Measurements from ENCODE around the gene NAV2.

The NAV2 gene

DNA sequence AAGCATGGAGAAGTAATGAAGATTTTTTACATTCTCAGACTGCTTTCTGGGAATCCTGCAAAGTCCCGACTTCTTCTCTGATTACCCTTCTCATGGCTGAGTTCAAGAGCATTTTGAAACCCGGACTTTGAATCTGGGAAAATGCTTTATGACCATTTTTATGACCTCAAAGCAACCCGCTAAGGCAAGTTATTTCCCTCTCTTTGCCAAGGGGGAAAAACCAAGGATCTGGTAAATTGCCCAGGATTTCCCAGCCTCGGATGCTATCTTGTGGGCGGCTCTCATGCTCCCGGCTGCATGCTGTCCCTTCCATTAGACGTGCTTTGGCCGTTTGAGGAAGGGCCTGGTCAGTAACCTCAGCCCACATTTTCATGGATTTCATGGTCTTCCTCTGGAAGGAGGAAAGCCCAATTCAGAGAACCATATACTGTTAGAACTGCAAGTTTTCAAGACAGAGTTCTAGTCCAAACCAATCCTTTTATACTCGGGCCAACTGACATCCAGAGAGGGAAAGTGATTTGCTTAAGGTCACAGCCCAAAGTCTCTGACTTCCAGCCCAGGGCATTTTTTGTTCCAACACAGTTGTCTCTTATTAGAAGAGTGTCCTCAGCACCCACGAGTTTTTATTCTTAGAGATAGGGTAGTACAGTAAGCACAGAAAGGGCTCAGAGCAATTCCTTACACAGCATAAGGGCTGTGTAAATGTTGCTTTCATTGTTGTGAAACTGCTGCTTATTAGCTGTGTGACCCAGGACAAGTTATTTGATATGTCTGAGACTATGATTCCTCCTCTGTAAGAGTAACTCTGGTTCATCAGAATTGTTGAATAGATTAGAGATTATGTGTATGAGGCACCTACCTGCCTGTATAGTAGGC, 77.4 kb downstream of the NAV2 start:
- H3K9ac ChIP-seq (ENCODE audit: low read depth in 1 of 2, low read length in 2 of 2): no peak overlapping the region
- H3K27me3 ChIP-seq (ENCODE audit: control insufficient read depth in 2 of 2, insufficient read depth in 2 of 2, low read length in 2 of 2): no peaks in the 10 kb centered on the region
- H3K27ac ChIP-seq (ENCODE audit: low read depth in 2 of 2, low read length in 2 of 2): peak overlapping the region; percentile 57 to 76
- no peaks in the 10 kb centered on the region for H3K36me3 ChIP-seq (ENCODE audit: control insufficient read depth in 2 of 2, insufficient read depth in 2 of 2, low read length in 2 of 2)
- H3K4me3 ChIP-seq (ENCODE audit: low read length in 2 of 2): peak overlapping the region in 1 of 2 donors; percentile 3
- H3K4me1 ChIP-seq (ENCODE audit: control insufficient read depth in 2 of 2, insufficient read depth in 2 of 2, low read length in 2 of 2): peaks cover 27 to 28% of the 10 kb centered on the region in 2 donors
- no peaks in the 10 kb centered on the region for H3K9me3 ChIP-seq (ENCODE audit: control insufficient read depth in 2 of 2, low read length in 2 of 2)

DNA sequence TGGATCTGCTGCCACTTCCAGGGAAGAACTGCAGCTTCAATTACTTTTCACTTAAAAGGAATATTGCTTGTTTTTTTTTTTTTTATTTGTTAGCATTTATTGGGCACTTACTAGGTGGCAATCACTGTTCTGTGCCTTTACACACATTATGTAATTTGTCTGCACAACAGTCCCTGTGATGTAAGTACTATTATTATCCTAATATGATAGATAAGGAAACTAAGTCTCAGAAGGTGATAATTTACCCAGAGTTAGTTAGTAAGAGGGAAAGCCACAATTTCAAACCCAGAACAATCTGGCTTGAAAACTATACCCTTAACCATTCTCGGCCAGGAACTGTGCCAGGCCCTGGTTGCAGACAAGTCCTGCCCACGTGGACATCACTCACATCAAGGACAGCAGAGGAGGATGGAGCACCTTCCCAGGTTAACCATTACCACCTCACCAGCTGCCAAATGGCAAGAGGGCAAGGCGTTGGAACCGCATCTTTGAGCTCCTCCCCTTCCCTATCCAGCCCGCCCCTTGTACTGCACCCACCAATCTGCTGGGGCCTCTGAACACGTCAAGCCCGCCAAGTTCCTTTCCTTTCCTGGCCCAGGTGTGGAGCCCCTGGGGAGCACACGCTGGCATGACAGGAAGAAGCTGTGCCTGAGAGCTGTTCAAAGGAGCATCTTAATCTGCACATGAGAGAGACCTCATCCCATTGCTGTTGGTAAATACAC, 78.4 kb downstream of the NAV2 start:
- Histone ChIP-seq H3K4me3 (ENCODE audit: low read length in 2 of 2) (peak overlapping the region; percentile 27 to 45), H3K36me3 (ENCODE audit: control insufficient read depth in 2 of 2, insufficient read depth in 2 of 2, low read length in 2 of 2) (no peaks in the 10 kb centered on the region), H3K27ac (ENCODE audit: low read depth in 2 of 2, low read length in 2 of 2) (peak overlapping the region; percentile 75 to 76), H3K9me3 (ENCODE audit: control insufficient read depth in 2 of 2, low read length in 2 of 2) (no peaks in the 10 kb centered on the region), H3K9ac (ENCODE audit: low read depth in 1 of 2, low read length in 2 of 2) (peak overlapping the region; percentile 47 to 53), H3K4me1 (ENCODE audit: control insufficient read depth in 2 of 2, insufficient read depth in 2 of 2, low read length in 2 of 2) (peaks cover 27 to 28% of the 10 kb centered on the region in 2 donors), H3K27me3 (ENCODE audit: control insufficient read depth in 2 of 2, insufficient read depth in 2 of 2, low read length in 2 of 2) (no peaks in the 10 kb centered on the region)

DNA sequence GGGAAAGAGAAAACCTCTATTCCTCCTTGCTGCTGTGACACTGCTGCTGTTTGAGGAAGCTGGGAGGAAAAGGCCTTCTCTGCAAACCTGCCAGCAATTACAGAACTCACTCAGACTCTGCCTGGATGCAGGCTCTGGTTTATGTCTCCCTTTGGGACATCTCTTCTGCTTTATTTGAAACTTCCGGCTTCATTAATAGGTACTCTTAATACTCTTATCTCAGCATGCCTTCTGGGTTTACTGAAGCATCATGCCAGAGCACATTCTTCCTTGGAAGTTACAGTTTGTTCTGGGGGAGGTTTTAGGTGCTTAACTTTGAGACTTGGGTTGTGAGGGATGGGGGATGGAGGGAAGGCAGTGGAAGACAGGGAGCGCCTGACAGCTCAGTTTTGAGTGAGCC, 79.9 kb downstream of the NAV2 start:
- H3K4me3 ChIP-seq (ENCODE audit: low read length in 2 of 2): no peak overlapping the region
- H3K9ac ChIP-seq (ENCODE audit: low read depth in 1 of 2, low read length in 2 of 2): no peak overlapping the region
- H3K4me1 ChIP-seq (ENCODE audit: control insufficient read depth in 2 of 2, insufficient read depth in 2 of 2, low read length in 2 of 2): peaks cover 23 to 28% of the 10 kb centered on the region in 2 donors
- no peaks in the 10 kb centered on the region for H3K36me3 ChIP-seq (ENCODE audit: control insufficient read depth in 2 of 2, insufficient read depth in 2 of 2, low read length in 2 of 2)
- no peaks in the 10 kb centered on the region for H3K9me3 ChIP-seq (ENCODE audit: control insufficient read depth in 2 of 2, low read length in 2 of 2)
- no peaks in the 10 kb centered on the region for H3K27me3 ChIP-seq (ENCODE audit: control insufficient read depth in 2 of 2, insufficient read depth in 2 of 2, low read length in 2 of 2)
- H3K27ac ChIP-seq (ENCODE audit: low read depth in 2 of 2, low read length in 2 of 2): peak overlapping the region in 1 of 2 donors; percentile 9

DNA sequence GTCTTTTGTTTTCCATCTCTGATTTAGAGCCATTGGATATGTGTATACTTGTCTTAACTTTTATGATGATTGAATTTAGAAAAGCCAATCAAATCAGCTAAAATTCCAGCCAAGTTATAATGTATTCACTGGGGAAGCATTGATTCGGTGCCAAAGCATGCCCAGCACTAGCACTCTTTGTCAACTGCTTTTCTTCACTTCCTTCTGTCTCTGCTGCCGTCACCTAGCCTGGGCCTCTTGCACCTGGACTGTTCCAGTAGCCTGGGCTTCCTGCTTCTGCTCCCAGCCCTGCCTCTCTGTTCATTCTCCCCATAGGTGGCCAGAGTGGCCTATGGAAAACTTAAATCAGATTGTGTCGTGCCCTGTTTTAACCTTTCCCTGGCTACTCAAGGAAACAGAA, 80.7 kb downstream of the NAV2 start:
- Histone ChIP-seq H3K9me3 (ENCODE audit: control insufficient read depth in 2 of 2, low read length in 2 of 2) (no peaks in the 10 kb centered on the region), H3K4me3 (ENCODE audit: low read length in 2 of 2) (no peak overlapping the region), H3K27me3 (ENCODE audit: control insufficient read depth in 2 of 2, insufficient read depth in 2 of 2, low read length in 2 of 2) (no peaks in the 10 kb centered on the region), H3K9ac (ENCODE audit: low read depth in 1 of 2, low read length in 2 of 2) (no peak overlapping the region), H3K4me1 (ENCODE audit: control insufficient read depth in 2 of 2, insufficient read depth in 2 of 2, low read length in 2 of 2) (peaks cover 23 to 28% of the 10 kb centered on the region in 2 donors), H3K27ac (ENCODE audit: low read depth in 2 of 2, low read length in 2 of 2) (peak overlapping the region; percentile 24 to 63), H3K36me3 (ENCODE audit: control insufficient read depth in 2 of 2, insufficient read depth in 2 of 2, low read length in 2 of 2) (no peaks in the 10 kb centered on the region)

DNA sequence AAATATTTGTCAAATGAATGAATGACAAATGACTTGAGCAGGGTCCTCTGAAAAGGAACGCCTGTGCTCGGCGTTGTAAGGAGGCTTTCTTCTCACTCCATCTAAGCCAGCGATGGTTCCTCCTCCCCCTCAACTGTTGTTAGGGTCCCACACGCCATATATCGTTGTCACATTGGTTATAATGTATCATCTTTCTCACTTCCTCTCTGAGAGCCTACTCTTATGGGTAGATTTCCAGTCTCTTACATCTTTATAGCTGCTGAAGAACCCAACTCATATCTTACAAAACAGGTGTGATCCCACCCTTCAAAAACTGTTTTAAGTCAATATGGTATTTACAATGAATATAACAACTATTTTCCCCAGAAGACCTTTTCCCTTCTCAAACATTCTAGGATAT, 81.5 kb downstream of the NAV2 start:
- H3K36me3 ChIP-seq (ENCODE audit: control insufficient read depth in 2 of 2, insufficient read depth in 2 of 2, low read length in 2 of 2): no peaks in the 10 kb centered on the region
- H3K27me3 ChIP-seq (ENCODE audit: control insufficient read depth in 2 of 2, insufficient read depth in 2 of 2, low read length in 2 of 2): no peaks in the 10 kb centered on the region
- H3K9me3 ChIP-seq (ENCODE audit: control insufficient read depth in 2 of 2, low read length in 2 of 2): no peaks in the 10 kb centered on the region
- H3K4me3 ChIP-seq (ENCODE audit: low read length in 2 of 2): no peak overlapping the region
- no peak overlapping the region for H3K27ac ChIP-seq (ENCODE audit: low read depth in 2 of 2, low read length in 2 of 2)
- H3K9ac ChIP-seq (ENCODE audit: low read depth in 1 of 2, low read length in 2 of 2): no peak overlapping the region
- H3K4me1 ChIP-seq (ENCODE audit: control insufficient read depth in 2 of 2, insufficient read depth in 2 of 2, low read length in 2 of 2): peaks cover 20 to 28% of the 10 kb centered on the region in 2 donors

DNA sequence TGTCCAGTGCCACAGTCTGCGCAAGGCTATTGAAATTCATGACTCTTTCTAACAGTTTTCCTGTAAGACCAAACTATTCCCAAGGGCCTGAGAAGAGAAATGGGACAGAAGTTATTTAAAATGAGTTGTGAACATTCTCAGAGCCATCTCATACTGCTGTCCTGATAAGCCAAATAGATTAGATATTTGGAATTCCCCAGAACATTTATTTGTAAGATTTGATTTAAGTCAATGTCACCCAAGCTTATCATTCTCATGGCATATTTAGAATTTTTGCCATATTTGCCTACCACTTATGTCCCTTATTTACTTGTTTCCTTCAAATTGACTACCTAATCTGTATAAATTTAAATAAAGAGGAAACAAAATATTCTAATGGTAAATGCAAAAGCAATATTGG, 82.4 kb downstream of the NAV2 start:
- H3K36me3 ChIP-seq (ENCODE audit: control insufficient read depth in 2 of 2, insufficient read depth in 2 of 2, low read length in 2 of 2): no peaks in the 10 kb centered on the region
- no peaks in the 10 kb centered on the region for H3K9me3 ChIP-seq (ENCODE audit: control insufficient read depth in 2 of 2, low read length in 2 of 2)
- no peak overlapping the region for H3K27ac ChIP-seq (ENCODE audit: low read depth in 2 of 2, low read length in 2 of 2)
- no peak overlapping the region for H3K9ac ChIP-seq (ENCODE audit: low read depth in 1 of 2, low read length in 2 of 2)
- peaks cover 13 to 25% of the 10 kb centered on the region in 2 donors for H3K4me1 ChIP-seq (ENCODE audit: control insufficient read depth in 2 of 2, insufficient read depth in 2 of 2, low read length in 2 of 2)
- no peak overlapping the region for H3K4me3 ChIP-seq (ENCODE audit: low read length in 2 of 2)
- no peaks in the 10 kb centered on the region for H3K27me3 ChIP-seq (ENCODE audit: control insufficient read depth in 2 of 2, insufficient read depth in 2 of 2, low read length in 2 of 2)

DNA sequence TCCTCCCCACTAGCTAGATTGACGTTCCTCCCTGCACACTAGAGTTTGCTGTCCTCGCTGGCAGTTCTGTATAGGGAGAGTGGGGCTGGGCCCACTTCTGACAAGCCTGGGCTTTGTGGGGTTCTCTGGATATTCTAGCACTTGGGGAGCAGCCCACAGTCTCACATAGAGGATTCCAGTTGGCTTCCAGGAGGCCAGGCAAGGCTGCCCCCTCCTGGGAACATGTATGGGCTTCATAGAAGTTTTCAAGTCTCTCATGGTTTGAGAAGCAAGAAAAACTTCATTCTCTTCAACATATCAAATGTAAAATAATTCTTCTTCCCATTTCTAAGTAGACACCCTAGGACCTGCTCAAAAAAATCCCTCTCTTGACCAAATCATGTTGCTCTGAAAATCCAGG, 87.5 kb downstream of the NAV2 start:
- Histone ChIP-seq H3K4me1 (ENCODE audit: control insufficient read depth in 2 of 2, insufficient read depth in 2 of 2, low read length in 2 of 2) (peaks cover 12 to 19% of the 10 kb centered on the region in 2 donors), H3K27ac (ENCODE audit: low read depth in 2 of 2, low read length in 2 of 2) (no peak overlapping the region), H3K27me3 (ENCODE audit: control insufficient read depth in 2 of 2, insufficient read depth in 2 of 2, low read length in 2 of 2) (no peaks in the 10 kb centered on the region), H3K9me3 (ENCODE audit: control insufficient read depth in 2 of 2, low read length in 2 of 2) (no peaks in the 10 kb centered on the region), H3K4me3 (ENCODE audit: low read length in 2 of 2) (no peak overlapping the region), H3K9ac (ENCODE audit: low read depth in 1 of 2, low read length in 2 of 2) (no peak overlapping the region), H3K36me3 (ENCODE audit: control insufficient read depth in 2 of 2, insufficient read depth in 2 of 2, low read length in 2 of 2) (no peaks in the 10 kb centered on the region)

DNA sequence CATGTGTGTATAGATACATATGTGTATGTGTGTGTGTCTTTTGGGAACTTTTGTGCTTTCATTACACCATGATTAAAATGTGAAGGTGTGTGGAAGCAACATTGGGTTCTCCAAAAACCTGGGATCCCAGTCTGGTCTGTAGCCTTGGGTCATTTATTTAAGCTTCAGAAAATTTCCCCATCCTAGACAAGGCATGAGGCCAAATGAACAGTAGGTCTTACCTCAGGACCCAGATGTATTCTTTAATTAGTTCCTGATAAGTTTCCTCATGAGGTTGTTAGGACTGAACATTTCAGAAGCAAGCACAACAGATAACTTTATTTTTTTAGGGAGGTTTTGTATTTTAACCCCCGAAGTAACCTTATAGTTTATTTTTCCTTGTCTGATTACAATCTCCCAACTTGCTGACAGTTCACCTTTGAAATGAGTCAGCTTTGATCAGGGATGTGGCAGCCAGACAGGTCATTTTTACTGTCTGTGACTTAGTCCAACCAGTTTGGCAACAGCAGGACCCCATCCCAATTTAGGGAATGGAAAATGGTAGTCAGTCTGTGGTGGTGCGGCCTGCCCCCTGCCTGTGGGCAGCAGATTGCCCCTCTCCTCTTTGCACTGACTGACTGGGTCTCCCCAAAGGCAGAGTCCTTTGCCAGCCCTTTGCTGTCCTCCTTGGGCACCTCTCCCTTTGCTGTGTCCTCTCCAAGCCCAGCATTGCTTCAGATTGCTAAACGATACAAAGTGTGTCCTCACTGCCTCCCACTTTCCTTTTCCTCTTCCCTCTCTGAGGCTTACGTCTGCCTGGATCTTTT, 88.3 kb downstream of the NAV2 start:
- H3K4me1 ChIP-seq (ENCODE audit: control insufficient read depth in 2 of 2, insufficient read depth in 2 of 2, low read length in 2 of 2): peaks cover 12 to 19% of the 10 kb centered on the region in 2 donors
- no peak overlapping the region for H3K9ac ChIP-seq (ENCODE audit: low read depth in 1 of 2, low read length in 2 of 2)
- no peak overlapping the region for H3K27ac ChIP-seq (ENCODE audit: low read depth in 2 of 2, low read length in 2 of 2)

DNA sequence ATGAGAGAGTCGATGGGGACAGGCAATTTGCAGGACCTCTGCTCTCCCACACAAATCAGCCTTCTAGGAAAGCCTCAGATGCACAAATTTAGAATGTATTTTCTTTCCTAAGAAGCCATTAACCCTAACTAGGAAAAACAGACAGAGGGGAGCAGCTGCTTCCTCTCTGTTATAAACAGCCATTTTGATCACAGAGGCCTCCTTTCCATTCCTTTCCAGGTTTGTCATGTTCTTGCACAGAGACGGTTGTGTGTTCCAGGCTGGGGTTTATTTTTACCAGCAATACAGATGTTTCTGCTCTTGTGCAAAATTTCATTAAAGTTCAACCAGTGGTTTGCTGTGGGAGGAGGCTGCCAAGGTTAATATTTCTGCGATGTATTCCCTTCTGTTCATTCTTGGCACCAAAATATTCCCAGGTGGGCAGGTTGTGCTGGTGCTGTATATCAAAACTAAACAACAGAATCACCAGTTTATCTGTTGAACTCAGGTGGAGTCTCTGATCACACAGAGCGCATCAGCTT, 90.2 kb downstream of the NAV2 start:
- peaks cover 12 to 19% of the 10 kb centered on the region in 2 donors for H3K4me1 ChIP-seq (ENCODE audit: control insufficient read depth in 2 of 2, insufficient read depth in 2 of 2, low read length in 2 of 2)
- no peak overlapping the region for H3K9ac ChIP-seq (ENCODE audit: low read depth in 1 of 2, low read length in 2 of 2)
- H3K36me3 ChIP-seq (ENCODE audit: control insufficient read depth in 2 of 2, insufficient read depth in 2 of 2, low read length in 2 of 2): no peaks in the 10 kb centered on the region
- peak overlapping the region; percentile 76 to 81 for H3K27ac ChIP-seq (ENCODE audit: low read depth in 2 of 2, low read length in 2 of 2)
- no peaks in the 10 kb centered on the region for H3K27me3 ChIP-seq (ENCODE audit: control insufficient read depth in 2 of 2, insufficient read depth in 2 of 2, low read length in 2 of 2)
- no peaks in the 10 kb centered on the region for H3K9me3 ChIP-seq (ENCODE audit: control insufficient read depth in 2 of 2, low read length in 2 of 2)
- no peak overlapping the region for H3K4me3 ChIP-seq (ENCODE audit: low read length in 2 of 2)

More for the DNA sequence above, 88.3 kb downstream of the NAV2 start:
- Histone ChIP-seq H3K9me3 (ENCODE audit: control insufficient read depth in 2 of 2, low read length in 2 of 2) (no peaks in the 10 kb centered on the region), H3K27me3 (ENCODE audit: control insufficient read depth in 2 of 2, insufficient read depth in 2 of 2, low read length in 2 of 2) (no peaks in the 10 kb centered on the region), H3K36me3 (ENCODE audit: control insufficient read depth in 2 of 2, insufficient read depth in 2 of 2, low read length in 2 of 2) (no peaks in the 10 kb centered on the region), H3K4me3 (ENCODE audit: low read length in 2 of 2) (no peak overlapping the region)

Measured in mucosa of rectum (tissue), 2 donors.